HepG2 (cell line): ENCODE results near the gene TRIM54. TPM values are rescaled to one million over a fixed set of nuclear protein-coding genes. Genes with fewer than 3 reads are reported as not detected.
A peak's percentile ranks its signal among the peaks of the same experiment; 100 is the strongest.

ENCODE experiments used
- ATAC-seq: fragments of 200-7000 bp; cut with Tn5 transposase; 3 replicates; pipeline ENCODE4 v1.9.1; 2020; ENCODE audit warnings: mild to moderate bottlenecking, moderate library complexity
- BruUV-seq: library from RNA; stranded (reverse); fragments of 400-500 nt; replicated peaks from 2 replicates; lab custom pipeline; 2021; lab: Mats Ljungman, UMichigan
- CTCF ChIA-PET: fragments of 300-600 bp; formaldehyde crosslinking; extraction: SDS; loops from one replicate; lab custom pipeline; 2021; ENCODE audit warnings: low total read pairs, inconsistent platforms, low intra/inter-chr PET ratio; lab: Yijun Ruan, JAX
- POLR2A ChIA-PET: fragments of 350-600 bp; sonication (Branson Sonifier 250); formaldehyde crosslinking; loops from one replicate; lab custom pipeline; 2020; ENCODE audit warnings: antibody characterized with exemption, inconsistent platforms; lab: Yijun Ruan, JAX
- DNase-seq: peaks from one replicate; pipeline ENCODE4 v3.0.0-alpha.2; 2015; ENCODE audit warnings: low spot score
- FAIRE-seq: peaks from 3 replicates; lab custom pipeline; 2011; peaks lifted over from hg19 to GRCh38; lab: Jason Lieb, UNC
- H2AFZ ChIP-seq: one replicate; pipeline ENCODE4 v1.6.1; 2011; ENCODE audit warnings: low read length, inconsistent platforms
- H3K27ac ChIP-seq: fragments of 300-600 bp; 3 replicates; pipeline ENCODE4 v1.8.0; 2011; ENCODE audit warnings: mixed run types, mild to moderate bottlenecking, mixed read lengths, low read length, inconsistent platforms; ENCODE audit not compliant: insufficient read depth; ENCODE audit errors: extremely low read length
- H3K27me3 ChIP-seq, 2 experiments: fragments of 200-600 bp in 1 of 2; 2 replicates in 1 of 2; 3 replicates in 1 of 2; pipeline versions ENCODE4 v1.6.0 to v1.8.0; 2011; ENCODE audit warnings: low read length in 2 of 2, mild to moderate bottlenecking in 2 of 2, moderate library complexity in 2 of 2, inconsistent platforms in 1 of 2; ENCODE audit not compliant: insufficient read depth in 2 of 2, control insufficient read depth in 1 of 2
- H3K36me3 ChIP-seq, 2 experiments: fragments of 200-600 bp in 1 of 2; replicated peaks in 1 of 2; 2 replicates in 1 of 2; 3 replicates in 1 of 2; pipeline versions ENCODE4 v1.5.1 to v1.8.0; 2011; ENCODE audit warnings: low read length in 2 of 2, inconsistent platforms in 1 of 2; ENCODE audit not compliant: insufficient read depth in 2 of 2, control insufficient read depth in 1 of 2
- H3K4me1 ChIP-seq: 2 replicates; pipeline ENCODE4 v1.5.1; 2012; ENCODE audit warnings: low read length, inconsistent platforms; ENCODE audit not compliant: insufficient read depth
- H3K4me2 ChIP-seq: 2 replicates; pipeline ENCODE4 v1.6.0; 2011; ENCODE audit warnings: low read depth, low read length, inconsistent platforms
- H3K4me3 ChIP-seq, 3 experiments: fragments of 200-600 bp in 1 of 3; sonication (generic), shearing (Covaris generic) in 1 of 3; replicated peaks in 1 of 3; 2 replicates each; pipeline ENCODE4 v1.5.1; 2011 to 2016; ENCODE audit warnings: low read length in 3 of 3, inconsistent platforms in 2 of 3, low read depth in 2 of 3, mild to moderate bottlenecking in 2 of 3, control low read depth in 1 of 3, mixed read lengths in 1 of 3; ENCODE audit not compliant: insufficient read depth in 1 of 3
- H3K79me2 ChIP-seq: one replicate; pipeline ENCODE4 v1.6.1; 2011; ENCODE audit warnings: low read length, inconsistent platforms; ENCODE audit not compliant: insufficient read depth
- H3K9ac ChIP-seq: 2 replicates; pipeline ENCODE4 v1.6.0; 2011; ENCODE audit warnings: mild to moderate bottlenecking, low read depth, low read length, inconsistent platforms; ENCODE audit not compliant: insufficient read depth
- H3K9me3 ChIP-seq: 2 replicates; pipeline ENCODE4 v1.5.1; 2012; ENCODE audit warnings: mild to moderate bottlenecking, low read length
- H4K20me1 ChIP-seq: 2 replicates; pipeline ENCODE4 v1.6.0; 2011; ENCODE audit warnings: inconsistent platforms, mild to moderate bottlenecking, low read length, moderate library complexity; ENCODE audit not compliant: insufficient read depth
- ARHGAP35 ChIP-seq: sonication (generic); formaldehyde crosslinking; IDR thresholded peaks from 2 replicates; pipeline ENCODE4 v1.9.0; 2022; ENCODE audit warnings: mild to moderate bottlenecking, inconsistent platforms, moderate library complexity, missing genetic modification reagents, borderline replicate concordance
- DNMT3B ChIP-seq: conservative IDR thresholded peaks from 2 replicates; pipeline ENCODE4 v1.6.1; 2016; ENCODE audit warnings: missing biosample characterization, control low read depth
- FOSL2 ChIP-seq: sonication (generic); formaldehyde crosslinking; IDR thresholded peaks from 2 replicates; pipeline ENCODE4 v1.4.0; 2020; ENCODE audit warnings: missing genetic modification reagents
- GFI1 ChIP-seq: sonication (generic); formaldehyde crosslinking; IDR thresholded peaks from 2 replicates; pipeline ENCODE4 v1.5.0; 2020; ENCODE audit warnings: missing genetic modification reagents, mild to moderate bottlenecking, borderline replicate concordance
- SNAPC2 ChIP-seq: sonication (generic); formaldehyde crosslinking; IDR thresholded peaks from 2 replicates; pipeline ENCODE4 v1.8.1; 2022; ENCODE audit warnings: mild to moderate bottlenecking, missing genetic modification reagents
- TBX2 ChIP-seq: sonication (generic); formaldehyde crosslinking; IDR thresholded peaks from 2 replicates; pipeline ENCODE4 v1.5.0; 2020; ENCODE audit warnings: missing genetic modification reagents, mild to moderate bottlenecking, borderline replicate concordance
- ZMYM2 ChIP-seq: sonication (generic); formaldehyde crosslinking; IDR thresholded peaks from 2 replicates; pipeline ENCODE4 v1.8.0; 2022; ENCODE audit warnings: mild to moderate bottlenecking, missing genetic modification reagents
- ZNF124 ChIP-seq: sonication (generic); formaldehyde crosslinking; IDR thresholded peaks from 2 replicates; pipeline ENCODE4 v1.4.0; 2020; ENCODE audit warnings: missing genetic modification reagents
- WGBS: methylation state at CpG from one replicate; pipeline ENCODE4 v1.1.6; 2017; ENCODE audit warnings: low lambda C conversion rate; 5-methylcytosine and 5-hydroxymethylcytosine counted together
- in situ Hi-C: cut with HindIII; loops from 2 replicates; pipeline ENCODE4 v1.10.0; 2017; ENCODE audit warnings: low pct_unique_long_range_greater_than_20kb; ENCODE audit not compliant: extremely low pct_ligation_motif_present
- intact Hi-C: fragments of 100-400 bp; cut with micrococcal nuclease; formaldehyde crosslinking; loops from one replicate; pipeline ENCODE4 v1.10.0; 2022; ENCODE audit not compliant: unreplicated experiment
- polyA plus RNA-seq, 8 experiments: library from polyadenylated mRNA; depleted of rRNA in 3 of 8; stranded (reverse) in 7 of 8; unstranded in 1 of 8; fragments of >200 nt; fragmentation: Illumina TruSeq in 4 of 8; extraction: Trizol in 4 of 8; gene quantifications; 2 replicates each; pipeline versions ENCODE4 v1.2.1 to v1.2.3, GENCODE V29; 2011 to 2016; ENCODE audit warnings: low read depth in 4 of 8, missing spikeins in 1 of 8, mixed read lengths in 1 of 8; ENCODE audit not compliant: insufficient read depth in 1 of 8
- total RNA-seq, 5 experiments: library from RNA; depleted of rRNA; stranded (reverse); fragments of >200 nt; fragmentation: Illumina TruSeq; extraction: Trizol; gene quantifications; 2 replicates each; pipeline ENCODE4 v1.2.3, GENCODE V29; 2016; ENCODE audit warnings: low read depth in 1 of 5
- TF ChIP-seq, protein P1 (sequence below): sonication (generic); formaldehyde crosslinking; IDR thresholded peaks from 2 replicates; pipeline ENCODE4 v1.4.0; 2020; ENCODE audit warnings: missing genetic modification reagents, mild to moderate bottlenecking, borderline replicate concordance
- TF ChIP-seq, protein P2 (sequence below): conservative IDR thresholded peaks from 2 replicates; pipeline ENCODE4 v1.6.1; 2018; ENCODE audit warnings: missing genetic modification reagents
- TF ChIP-seq, protein P3 (sequence below): sonication (generic); formaldehyde crosslinking; IDR thresholded peaks from 2 replicates; pipeline ENCODE4 v1.4.0; 2020; ENCODE audit warnings: mild to moderate bottlenecking, missing genetic modification reagents, borderline replicate concordance

TRIM54 gene
- total and polyA plus RNA-seq, 2 of the 13 experiments (the other 11 are each of a cell fraction or from before 2014, with no cell fraction given), result 0.07 to 0.13 TPM

DNA sequence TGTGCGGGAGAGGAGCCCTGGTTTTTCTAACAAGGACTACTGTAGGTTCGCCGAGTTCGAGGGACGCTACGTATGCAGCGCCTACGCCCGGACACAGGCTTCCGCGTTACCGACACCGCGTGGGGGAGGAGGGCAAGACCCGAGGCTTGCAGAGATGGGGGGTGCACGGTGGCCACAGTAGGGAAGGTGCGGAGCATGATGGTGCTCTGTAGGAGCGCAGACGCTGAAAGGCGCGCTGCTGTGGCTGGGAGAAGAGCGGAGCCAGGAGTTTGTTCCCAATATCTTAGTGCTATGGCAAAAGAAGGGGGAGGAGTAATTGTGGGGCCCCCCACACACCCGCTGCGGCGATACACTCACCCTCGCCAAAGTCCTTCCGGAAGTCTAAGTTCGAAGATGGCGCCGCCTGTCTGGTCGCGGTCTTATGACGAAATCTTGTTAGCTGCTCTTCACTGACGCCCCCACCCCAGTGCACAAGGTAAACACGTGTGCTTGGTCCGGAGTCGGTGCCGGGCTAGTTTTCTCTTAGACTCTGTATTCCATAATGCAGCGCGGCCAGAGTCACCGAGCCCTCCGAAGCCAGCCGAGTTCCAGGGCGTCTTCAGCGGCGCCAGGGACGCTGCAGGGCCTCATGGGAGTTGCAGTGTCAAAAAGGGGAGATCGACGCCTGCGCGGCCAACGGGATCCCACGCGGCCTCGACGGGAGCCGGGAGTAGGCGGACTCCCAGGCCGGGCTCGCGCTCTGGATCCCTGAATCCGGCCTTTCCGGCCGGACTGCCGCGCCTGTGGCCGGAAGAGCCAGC lies 74.4 kb downstream of the TRIM54 start, which contains the start of gene GTF3C2:
Gene GTF3C2 (minus strand): TSS at position 383 of the 800 bp plus-strand sequence. CDS start 13,210 bp downstream, outside the sequence.
- ChIA-PET CTCF (no interaction called here), POLR2A (interaction anchor here (0.9 to 2.7 kb wide), 23 partner anchors 11 to 305 kb away, joined by 3 to 125 read pairs (median 4); partner anchors contain the start of genes AGBL5, CCDC121, EIF2B4 and GPN1)
- intact Hi-C loops, result loop anchor here (1.0 to 2.0 kb wide), 2 partner anchors 14 to 35 kb away; partner anchors contain the start of genes EIF2B4 and SNX17
- WGBS, result under 1% methylated on average over 42 of the region's 67 CpGs
- FAIRE-seq (peak; percentile 74), DNase-seq (peak; percentile 99), ATAC-seq (peak; percentile 88)
- no peaks in the 10 kb centered on the region for H3K9me3 ChIP-seq
- H3K79me2 ChIP-seq, result peaks cover 63% of the 10 kb centered on the region
- peak within 1 kb of the TSS; percentile 72 to 91 (median 85) for H3K4me3 ChIP-seq
- H3K9ac ChIP-seq, result peak within 1 kb of the TSS; percentile 99
- H3K27me3 ChIP-seq, result no peaks in the 10 kb centered on the region; a peak in 1 of 5 replicates
- peak within 1 kb of the TSS; percentile 90 for H3K4me2 ChIP-seq
- H4K20me1 ChIP-seq, result no peaks in the 10 kb centered on the region
- H3K36me3 ChIP-seq, result peaks cover 0 to 1% of the 10 kb centered on the region in 2 experiments; a peak in 1 of 5 replicates
- H3K4me1 ChIP-seq, result peaks cover 64% of the 10 kb centered on the region
- H2AFZ ChIP-seq, result no peak within 1 kb of the TSS
- no TSS peak for BruUV-seq
- peak within 1 kb of the TSS; percentile 96 for H3K27ac ChIP-seq
- in situ Hi-C loops, result no loop called here
- peak; percentile 95 for TF ChIP-seq DNMT3B (CRISPR knock-in tag)
- TF ChIP-seq, protein P1, sequence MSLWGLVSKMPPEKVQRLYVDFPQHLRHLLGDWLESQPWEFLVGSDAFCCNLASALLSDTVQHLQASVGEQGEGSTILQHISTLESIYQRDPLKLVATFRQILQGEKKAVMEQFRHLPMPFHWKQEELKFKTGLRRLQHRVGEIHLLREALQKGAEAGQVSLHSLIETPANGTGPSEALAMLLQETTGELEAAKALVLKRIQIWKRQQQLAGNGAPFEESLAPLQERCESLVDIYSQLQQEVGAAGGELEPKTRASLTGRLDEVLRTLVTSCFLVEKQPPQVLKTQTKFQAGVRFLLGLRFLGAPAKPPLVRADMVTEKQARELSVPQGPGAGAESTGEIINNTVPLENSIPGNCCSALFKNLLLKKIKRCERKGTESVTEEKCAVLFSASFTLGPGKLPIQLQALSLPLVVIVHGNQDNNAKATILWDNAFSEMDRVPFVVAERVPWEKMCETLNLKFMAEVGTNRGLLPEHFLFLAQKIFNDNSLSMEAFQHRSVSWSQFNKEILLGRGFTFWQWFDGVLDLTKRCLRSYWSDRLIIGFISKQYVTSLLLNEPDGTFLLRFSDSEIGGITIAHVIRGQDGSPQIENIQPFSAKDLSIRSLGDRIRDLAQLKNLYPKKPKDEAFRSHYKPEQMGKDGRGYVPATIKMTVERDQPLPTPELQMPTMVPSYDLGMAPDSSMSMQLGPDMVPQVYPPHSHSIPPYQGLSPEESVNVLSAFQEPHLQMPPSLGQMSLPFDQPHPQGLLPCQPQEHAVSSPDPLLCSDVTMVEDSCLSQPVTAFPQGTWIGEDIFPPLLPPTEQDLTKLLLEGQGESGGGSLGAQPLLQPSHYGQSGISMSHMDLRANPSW (CRISPR knock-in tag), result peak; percentile 99; the same call in 1 of the 2 replicates
- TF ChIP-seq, protein P2, sequence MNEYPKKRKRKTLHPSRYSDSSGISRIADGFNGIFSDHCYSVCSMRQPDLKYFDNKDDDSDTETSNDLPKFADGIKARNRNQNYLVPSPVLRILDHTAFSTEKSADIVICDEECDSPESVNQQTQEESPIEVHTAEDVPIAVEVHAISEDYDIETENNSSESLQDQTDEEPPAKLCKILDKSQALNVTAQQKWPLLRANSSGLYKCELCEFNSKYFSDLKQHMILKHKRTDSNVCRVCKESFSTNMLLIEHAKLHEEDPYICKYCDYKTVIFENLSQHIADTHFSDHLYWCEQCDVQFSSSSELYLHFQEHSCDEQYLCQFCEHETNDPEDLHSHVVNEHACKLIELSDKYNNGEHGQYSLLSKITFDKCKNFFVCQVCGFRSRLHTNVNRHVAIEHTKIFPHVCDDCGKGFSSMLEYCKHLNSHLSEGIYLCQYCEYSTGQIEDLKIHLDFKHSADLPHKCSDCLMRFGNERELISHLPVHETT (CRISPR knock-in tag), result peak; percentile 92
- TF ChIP-seq ZMYM2 (CRISPR knock-in tag), result no peak
- peak; percentile 97 for TF ChIP-seq TBX2
- TF ChIP-seq SNAPC2 (CRISPR knock-in tag), result peak; percentile 93
- peak; percentile 32; the same call in 1 of the 2 replicates for TF ChIP-seq ARHGAP35 (CRISPR knock-in tag)
- TF ChIP-seq, protein P3, sequence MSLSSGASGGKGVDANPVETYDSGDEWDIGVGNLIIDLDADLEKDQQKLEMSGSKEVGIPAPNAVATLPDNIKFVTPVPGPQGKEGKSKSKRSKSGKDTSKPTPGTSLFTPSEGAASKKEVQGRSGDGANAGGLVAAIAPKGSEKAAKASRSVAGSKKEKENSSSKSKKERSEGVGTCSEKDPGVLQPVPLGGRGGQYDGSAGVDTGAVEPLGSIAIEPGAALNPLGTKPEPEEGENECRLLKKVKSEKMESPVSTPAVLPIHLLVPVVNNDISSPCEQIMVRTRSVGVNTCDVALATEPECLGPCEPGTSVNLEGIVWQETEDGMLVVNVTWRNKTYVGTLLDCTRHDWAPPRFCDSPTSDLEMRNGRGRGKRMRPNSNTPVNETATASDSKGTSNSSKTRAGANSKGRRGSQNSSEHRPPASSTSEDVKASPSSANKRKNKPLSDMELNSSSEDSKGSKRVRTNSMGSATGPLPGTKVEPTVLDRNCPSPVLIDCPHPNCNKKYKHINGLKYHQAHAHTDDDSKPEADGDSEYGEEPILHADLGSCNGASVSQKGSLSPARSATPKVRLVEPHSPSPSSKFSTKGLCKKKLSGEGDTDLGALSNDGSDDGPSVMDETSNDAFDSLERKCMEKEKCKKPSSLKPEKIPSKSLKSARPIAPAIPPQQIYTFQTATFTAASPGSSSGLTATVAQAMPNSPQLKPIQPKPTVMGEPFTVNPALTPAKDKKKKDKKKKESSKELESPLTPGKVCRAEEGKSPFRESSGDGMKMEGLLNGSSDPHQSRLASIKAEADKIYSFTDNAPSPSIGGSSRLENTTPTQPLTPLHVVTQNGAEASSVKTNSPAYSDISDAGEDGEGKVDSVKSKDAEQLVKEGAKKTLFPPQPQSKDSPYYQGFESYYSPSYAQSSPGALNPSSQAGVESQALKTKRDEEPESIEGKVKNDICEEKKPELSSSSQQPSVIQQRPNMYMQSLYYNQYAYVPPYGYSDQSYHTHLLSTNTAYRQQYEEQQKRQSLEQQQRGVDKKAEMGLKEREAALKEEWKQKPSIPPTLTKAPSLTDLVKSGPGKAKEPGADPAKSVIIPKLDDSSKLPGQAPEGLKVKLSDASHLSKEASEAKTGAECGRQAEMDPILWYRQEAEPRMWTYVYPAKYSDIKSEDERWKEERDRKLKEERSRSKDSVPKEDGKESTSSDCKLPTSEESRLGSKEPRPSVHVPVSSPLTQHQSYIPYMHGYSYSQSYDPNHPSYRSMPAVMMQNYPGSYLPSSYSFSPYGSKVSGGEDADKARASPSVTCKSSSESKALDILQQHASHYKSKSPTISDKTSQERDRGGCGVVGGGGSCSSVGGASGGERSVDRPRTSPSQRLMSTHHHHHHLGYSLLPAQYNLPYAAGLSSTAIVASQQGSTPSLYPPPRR (CRISPR knock-in tag), result peak; percentile 56; the same call in 1 of the 2 replicates
- peak; percentile 79; the same call in 1 of the 2 replicates for TF ChIP-seq ZNF124
- peak; percentile 60; the same call in 1 of the 2 replicates for TF ChIP-seq GFI1 (CRISPR knock-in tag)
- TF ChIP-seq FOSL2 (CRISPR knock-in tag), result peak; percentile 47
